Endothelial cell of umbilical vein (primary cell): ENCODE results near the gene MC4R. TPM values are rescaled to one million over a fixed set of nuclear protein-coding genes. Genes with fewer than 3 reads are reported as not detected.

Experiments used
- BruUV-seq: library from RNA; stranded (reverse); fragments of 400-500 nt; replicated peaks from 2 replicates; lab custom pipeline; 2021; lab: Mats Ljungman, UMichigan
- CTCF ChIA-PET: fragments of 300-600, 350-600 bp; sonication (Branson Sonifier 250); formaldehyde crosslinking; loops from one replicate; lab custom pipeline; 2021; ENCODE audit warnings: antibody characterized with exemption, inconsistent platforms; lab: Charles Lee
- POLR2A ChIA-PET: fragments of 300-600, 350-600 bp; sonication (Branson Sonifier 250); formaldehyde crosslinking; loops from one replicate; lab custom pipeline; 2021; ENCODE audit warnings: antibody characterized with exemption, inconsistent platforms; lab: Charles Lee
- DNase-seq: peaks from one replicate; pipeline ENCODE4 v3.0.0-alpha.2; 2011; ENCODE audit warnings: low read depth, low spot score
- FAIRE-seq: peaks from 2 replicates; lab custom pipeline; 2011; peaks lifted over from hg19 to GRCh38; lab: Jason Lieb, UNC
- H2AFZ ChIP-seq: 2 replicates; pipeline ENCODE4 v1.6.0; 2012; ENCODE audit warnings: low read depth, low read length, control low read depth, inconsistent platforms
- H3K27ac ChIP-seq: 2 replicates; pipeline ENCODE4 v1.5.1; 2011; ENCODE audit warnings: low read depth, mild to moderate bottlenecking, control low read depth, low read length, moderate library complexity; ENCODE audit not compliant: insufficient read depth
- H3K27me3 ChIP-seq, 2 experiments: 2 replicates each; pipeline versions ENCODE4 v1.6.0 to v1.6.1; 2011; ENCODE audit warnings: low read length in 2 of 2, mixed read lengths in 1 of 2; ENCODE audit not compliant: control insufficient read depth in 2 of 2, insufficient read depth in 2 of 2
- H3K36me3 ChIP-seq, 2 experiments: 2 replicates in 1 of 2; 3 replicates in 1 of 2; pipeline ENCODE4 v1.5.1; 2011; ENCODE audit warnings: low read length in 2 of 2, mild to moderate bottlenecking in 1 of 2, moderate library complexity in 1 of 2; ENCODE audit not compliant: control insufficient read depth in 2 of 2, insufficient read depth in 2 of 2; ENCODE audit errors: extremely low read depth in 1 of 2
- H3K4me1 ChIP-seq: 3 replicates; pipeline ENCODE4 v1.5.1; 2011; ENCODE audit warnings: mild to moderate bottlenecking, low read length; ENCODE audit not compliant: control insufficient read depth, insufficient read depth; ENCODE audit errors: extremely low read depth
- H3K4me2 ChIP-seq: 2 replicates; pipeline ENCODE4 v1.6.1; 2011; ENCODE audit warnings: low read length, control low read depth, mixed read lengths; ENCODE audit not compliant: insufficient read depth
- H3K4me3 ChIP-seq, 3 experiments: fragments of 200-600 bp in 1 of 3; sonication (generic), shearing (Covaris generic) in 1 of 3; replicated peaks in 1 of 3; 2 replicates each; pipeline ENCODE4 v1.5.1; 2011 to 2016; ENCODE audit warnings: control low read depth in 3 of 3, low read length in 3 of 3, mild to moderate bottlenecking in 2 of 3, inconsistent platforms in 1 of 3, low read depth in 1 of 3, moderate library complexity in 1 of 3; ENCODE audit not compliant: insufficient read depth in 1 of 3
- H3K79me2 ChIP-seq: 2 replicates; pipeline ENCODE4 v1.6.0; 2012; ENCODE audit warnings: low read length, inconsistent platforms; ENCODE audit not compliant: control insufficient read depth, insufficient read depth
- H3K9ac ChIP-seq: replicated peaks from 2 replicates; pipeline ENCODE3; 2011; ENCODE audit warnings: low read length, control low read depth; ENCODE audit not compliant: insufficient read depth; ENCODE audit errors: extremely low read depth
- H3K9me1 ChIP-seq: replicated peaks from 3 replicates; pipeline ENCODE4 v1.6.0; 2011; ENCODE audit warnings: mild to moderate bottlenecking, low read length; ENCODE audit not compliant: control insufficient read depth, insufficient read depth; ENCODE audit errors: extremely low read depth
- H3K9me3 ChIP-seq: replicated peaks from 2 replicates; pipeline ENCODE4 v1.5.1; 2012; ENCODE audit warnings: low read length, inconsistent platforms; ENCODE audit not compliant: control insufficient read depth, insufficient read depth
- H4K20me1 ChIP-seq: replicated peaks from 2 replicates; pipeline ENCODE3; 2011; ENCODE audit warnings: mild to moderate bottlenecking, low read length; ENCODE audit not compliant: control insufficient read depth, insufficient read depth; ENCODE audit errors: extremely low read depth
- EZH2 ChIP-seq: IDR thresholded peaks from 2 replicates; pipeline ENCODE4 v1.6.1; 2012; ENCODE audit warnings: borderline replicate concordance, low read depth, mild to moderate bottlenecking, moderate library complexity, low read length, inconsistent platforms; ENCODE audit not compliant: severe bottlenecking
- FOS ChIP-seq: IDR thresholded peaks from 2 replicates; pipeline ENCODE4 v1.6.1; 2011; ENCODE audit warnings: mild to moderate bottlenecking, low read length, moderate library complexity, borderline replicate concordance; ENCODE audit not compliant: insufficient read depth
- GATA2 ChIP-seq: IDR thresholded peaks from 2 replicates; pipeline ENCODE4 v1.7.0; 2011; ENCODE audit warnings: low read depth, mild to moderate bottlenecking, moderate library complexity, mixed read lengths, low read length; ENCODE audit not compliant: insufficient read length, insufficient read depth
- JUN ChIP-seq: IDR thresholded peaks from 2 replicates; pipeline ENCODE4 v1.6.1; 2011; ENCODE audit warnings: borderline replicate concordance, low read depth; ENCODE audit not compliant: insufficient read length, insufficient read depth
- MAX ChIP-seq: IDR thresholded peaks from 2 replicates; pipeline ENCODE4 v1.6.1; 2011; ENCODE audit not compliant: insufficient read depth, insufficient read length
- MYC ChIP-seq: IDR thresholded peaks from one replicate; pipeline ENCODE4 v1.6.1; 2011; ENCODE audit warnings: mild to moderate bottlenecking, low read depth, low read length
- POLR2A ChIP-seq: IDR thresholded peaks from 2 replicates; pipeline ENCODE4 v1.6.1; 2012; ENCODE audit warnings: low read depth, mild to moderate bottlenecking, control low read depth, low read length
- POLR2AphosphoS5 ChIP-seq: IDR thresholded peaks from 2 replicates; pipeline ENCODE4 v1.6.1; 2012; ENCODE audit warnings: low read depth, mild to moderate bottlenecking, control low read depth, low read length, moderate library complexity; ENCODE audit not compliant: insufficient read depth
- dilution Hi-C: fragments of 300-500 bp; cut with MboI; formaldehyde crosslinking; loops from one replicate; pipeline ENCODE4 v1.15.0; 2019; ENCODE audit warnings: low sequenced_read_pairs; ENCODE audit not compliant: extremely low pct_ligation_motif_present
- intact Hi-C: fragments of 100-400 bp; cut with micrococcal nuclease; formaldehyde crosslinking; loops from one replicate; pipeline ENCODE4 v1.10.0; 2022
- polyA plus RNA-seq, 4 experiments: library from polyadenylated mRNA; depleted of rRNA in 3 of 4; stranded (reverse) in 3 of 4; unstranded in 1 of 4; fragments of >200 nt; gene quantifications; 2 replicates each; pipeline versions ENCODE4 v1.2.1 to v1.2.3, GENCODE V29; 2011 to 2012; ENCODE audit warnings: missing spikeins in 1 of 4
- total RNA-seq: library from RNA; stranded (reverse); gene quantifications from 2 replicates; pipeline ENCODE4 v1.2.3, GENCODE V29; 2021
- TF ChIP-seq, protein P1 (sequence below), 2 donors: IDR thresholded peaks; 1 replicate in 1 of 2; 2 replicates in 1 of 2; pipeline ENCODE4 v1.5.1; 2011; ENCODE audit warnings: low read length in 2 of 2, mild to moderate bottlenecking in 2 of 2, moderate library complexity in 2 of 2, control low read depth in 1 of 2, inconsistent platforms in 1 of 2, low read depth in 1 of 2; ENCODE audit not compliant: insufficient read depth in 1 of 2; ENCODE audit errors: extremely low read depth in 1 of 2

Gene MC4R
- total and polyA plus RNA-seq, 2 donors (not counting 3 experiments of a cell fraction or from before 2014, with no cell fraction given), result not detected

- BruUV-seq, result no TSS peak
- TF ChIP-seq POLR2AphosphoS5 (no peak), MAX (no peak), JUN (no peak), EZH2 (no peak), POLR2A (no peak), FOS (no peak), GATA2 (no peak), MYC (no peak)
- TF ChIP-seq, protein P1, sequence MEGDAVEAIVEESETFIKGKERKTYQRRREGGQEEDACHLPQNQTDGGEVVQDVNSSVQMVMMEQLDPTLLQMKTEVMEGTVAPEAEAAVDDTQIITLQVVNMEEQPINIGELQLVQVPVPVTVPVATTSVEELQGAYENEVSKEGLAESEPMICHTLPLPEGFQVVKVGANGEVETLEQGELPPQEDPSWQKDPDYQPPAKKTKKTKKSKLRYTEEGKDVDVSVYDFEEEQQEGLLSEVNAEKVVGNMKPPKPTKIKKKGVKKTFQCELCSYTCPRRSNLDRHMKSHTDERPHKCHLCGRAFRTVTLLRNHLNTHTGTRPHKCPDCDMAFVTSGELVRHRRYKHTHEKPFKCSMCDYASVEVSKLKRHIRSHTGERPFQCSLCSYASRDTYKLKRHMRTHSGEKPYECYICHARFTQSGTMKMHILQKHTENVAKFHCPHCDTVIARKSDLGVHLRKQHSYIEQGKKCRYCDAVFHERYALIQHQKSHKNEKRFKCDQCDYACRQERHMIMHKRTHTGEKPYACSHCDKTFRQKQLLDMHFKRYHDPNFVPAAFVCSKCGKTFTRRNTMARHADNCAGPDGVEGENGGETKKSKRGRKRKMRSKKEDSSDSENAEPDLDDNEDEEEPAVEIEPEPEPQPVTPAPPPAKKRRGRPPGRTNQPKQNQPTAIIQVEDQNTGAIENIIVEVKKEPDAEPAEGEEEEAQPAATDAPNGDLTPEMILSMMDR (IDR thresholded peaks at IDR 0.05; ENCODE audit: extremely low read depth in 1 of 2, insufficient read depth in 1 of 2, low read depth in 1 of 2, low read length in 2 of 2), result no peak
- Histone ChIP-seq H3K4me1 (no peaks in the 10 kb centered on the region), H3K9me1 (no peaks in the 10 kb centered on the region), H3K4me3 (no peak overlapping the region), H3K79me2 (no peaks in the 10 kb centered on the region), H3K9me3 (peaks cover 2% of the 10 kb centered on the region), H2AFZ (no peak overlapping the region), H4K20me1 (no peaks in the 10 kb centered on the region), H3K9ac (no peak overlapping the region), H3K27ac (no peak overlapping the region), H3K36me3 (no peaks in the 10 kb centered on the region), H3K27me3 (no peaks in the 10 kb centered on the region), H3K4me2 (no peak overlapping the region)
- dilution Hi-C loops, result no loop called here
- ChIA-PET CTCF (no interaction called here), POLR2A (no interaction called here)
- intact Hi-C loops, result no loop called here
- FAIRE-seq, result no peak
- no peak for DNase-seq
Measured at GRCh38 chr18:60358516-60358915, 14.1 kb downstream of the MC4R start.
